Measurements from ENCODE around the gene ACAD8. TPM values are rescaled to one million over a fixed set of nuclear protein-coding genes. Genes with fewer than 3 reads are reported as not detected.

Gene ACAD8
- total and polyA plus RNA-seq, 10 of the 15 experiments (the other 5 are each of a cell fraction or from before 2014, with no cell fraction given): 9.9 to 34.8 (median 22.2) TPM

DNA sequence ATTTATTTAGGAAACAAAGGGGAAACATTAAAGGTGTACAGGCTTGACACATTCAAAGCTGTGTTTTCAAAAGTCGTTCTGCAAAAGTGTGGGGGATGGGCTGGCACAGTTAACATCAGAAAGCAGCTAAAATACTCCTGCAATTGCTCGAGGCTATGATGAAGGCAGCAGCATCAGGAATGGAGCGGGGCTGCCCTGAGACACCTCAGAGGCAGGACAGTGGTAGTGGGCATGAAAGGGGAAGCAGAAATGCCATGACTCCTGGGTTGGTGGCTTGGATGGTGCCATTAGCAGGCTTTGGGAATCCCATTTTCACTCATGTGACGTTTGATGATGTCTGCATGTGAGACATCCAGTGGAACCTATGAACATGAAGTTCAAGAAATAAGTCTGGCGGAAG lies 30.2 kb upstream of the ACAD8 start:
- DNase-seq (ENCODE audit: low read depth, low spot score) (no peak), ATAC-seq (no peak), FAIRE-seq (no peak)
- Histone ChIP-seq H3K4me2 (ENCODE audit: control insufficient read depth, insufficient read depth) (peak overlapping the region; percentile 96), H3K27ac (ENCODE audit: control insufficient read depth, insufficient read depth) (peak overlapping the region; percentile 7), H3K36me3 (ENCODE audit: control insufficient read depth in 2 of 2, insufficient read depth in 2 of 2, low read length in 1 of 2) (peaks cover 0 to 5% of the 10 kb centered on the region in 2 experiments; a peak in 3 of 4 replicates), H3K79me2 (ENCODE audit: control insufficient read depth, insufficient read depth, low read length) (peaks cover 29% of the 10 kb centered on the region), H4K20me1 (ENCODE audit: control insufficient read depth, insufficient read depth) (0 out of 2 replicates have a peak, but pooled peaks cover 5% of the 10 kb centered on the region), H2AFZ (ENCODE audit: control insufficient read depth, low read depth, low read length) (no peak overlapping the region), H3K4me3 (peak overlapping the region; percentile 74), H3K9ac (ENCODE audit: control insufficient read depth, insufficient read depth, low read length) (peak overlapping the region; percentile 79), H3K9me3 (replicated peaks; ENCODE audit: control insufficient read depth, insufficient read depth, low read length) (no peaks in the 10 kb centered on the region), H3K27me3 (replicated peaks in 1 of 2; ENCODE audit: control insufficient read depth in 2 of 2, insufficient read depth in 2 of 2, low read length in 1 of 2) (no peaks in the 10 kb centered on the region), H3K4me1 (ENCODE audit: control insufficient read depth, insufficient read depth, low read length) (peaks cover 14% of the 10 kb centered on the region)
- ChIA-PET RAD21 (ENCODE audit: unreplicated experiment) (interaction anchor here (0.5 kb wide), 1 partner anchor 16 kb away, joined by 3 read pairs; no protein-coding TSS in a partner anchor), CTCF (interaction anchor here (1.1 to 2.2 kb wide), 3 partner anchors 14 to 39 kb away, joined by 4 to 7 read pairs (median 5); no protein-coding TSS in a partner anchor), SMC1A (ENCODE audit: uncharacterized antibody, unreplicated experiment) (interaction anchor here (0.6 kb wide), 1 partner anchor 17 kb away, joined by 3 read pairs; no protein-coding TSS in a partner anchor), POLR2A (interaction anchor here (1.1 kb wide), 1 partner anchor 101 kb away, joined by 3 read pairs; no protein-coding TSS in a partner anchor)
- intact Hi-C loops (cut with micrococcal nuclease; ENCODE audit: unreplicated experiment) (loop anchor here (2.0 kb wide), 1 partner anchor 14 kb away; no protein-coding TSS in a partner anchor), in situ Hi-C loops (cut with MboI) (no loop called here)
- WGBS (ENCODE audit: insufficient coverage, insufficient replicate concordance, low lambda C conversion rate, missing lambda C conversion rate): 1% methylated on average over 5 of the region's 5 CpGs
- TF ChIP-seq, protein P1, sequence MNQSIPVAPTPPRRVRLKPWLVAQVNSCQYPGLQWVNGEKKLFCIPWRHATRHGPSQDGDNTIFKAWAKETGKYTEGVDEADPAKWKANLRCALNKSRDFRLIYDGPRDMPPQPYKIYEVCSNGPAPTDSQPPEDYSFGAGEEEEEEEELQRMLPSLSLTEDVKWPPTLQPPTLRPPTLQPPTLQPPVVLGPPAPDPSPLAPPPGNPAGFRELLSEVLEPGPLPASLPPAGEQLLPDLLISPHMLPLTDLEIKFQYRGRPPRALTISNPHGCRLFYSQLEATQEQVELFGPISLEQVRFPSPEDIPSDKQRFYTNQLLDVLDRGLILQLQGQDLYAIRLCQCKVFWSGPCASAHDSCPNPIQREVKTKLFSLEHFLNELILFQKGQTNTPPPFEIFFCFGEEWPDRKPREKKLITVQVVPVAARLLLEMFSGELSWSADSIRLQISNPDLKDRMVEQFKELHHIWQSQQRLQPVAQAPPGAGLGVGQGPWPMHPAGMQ (IDR thresholded peaks at IDR 0.05; ENCODE audit: borderline replicate concordance): no peak
- 0 out of 2 replicates have a peak, but pooled peaks have one; percentile 26 for TF ChIP-seq MXI1 (IDR thresholded peaks at IDR 0.05; ENCODE audit: low read depth, low read length)
- TSS peak; percentile 58 for BruUV-seq (replicated peaks)

Data from GM12878 (cell line).